IPS-18a (cell line): ENCODE data around the gene C1QTNF5.
A peak's percentile ranks its signal among the peaks of the same experiment; 100 is the strongest.

ENCODE experiments used
- H3K27ac ChIP-seq: one replicate; pipeline ENCODE4 v1.5.1; 2013; ENCODE audit warnings: low read length
- H3K27me3 ChIP-seq: one replicate; pipeline ENCODE4 v1.6.1; 2013; ENCODE audit warnings: mild to moderate bottlenecking, low read length; ENCODE audit not compliant: control insufficient read depth, insufficient read depth
- H3K36me3 ChIP-seq: one replicate; pipeline ENCODE4 v1.6.1; 2013; ENCODE audit warnings: low read depth, low read length; ENCODE audit not compliant: control insufficient read depth
- H3K4me1 ChIP-seq: one replicate; pipeline ENCODE4 v1.6.1; 2013; ENCODE audit warnings: low read depth, low read length; ENCODE audit not compliant: control insufficient read depth
- H3K4me3 ChIP-seq: one replicate; pipeline ENCODE4 v1.5.1; 2013; ENCODE audit warnings: low read length
- H3K9ac ChIP-seq: one replicate; pipeline ENCODE4 v1.6.1; 2013; ENCODE audit warnings: mild to moderate bottlenecking, low read length, moderate library complexity
- H3K9me3 ChIP-seq: one replicate; pipeline ENCODE4 v1.6.1; 2013; ENCODE audit warnings: low read depth, low read length; ENCODE audit not compliant: control insufficient read depth

The C1QTNF5 gene

DNA sequence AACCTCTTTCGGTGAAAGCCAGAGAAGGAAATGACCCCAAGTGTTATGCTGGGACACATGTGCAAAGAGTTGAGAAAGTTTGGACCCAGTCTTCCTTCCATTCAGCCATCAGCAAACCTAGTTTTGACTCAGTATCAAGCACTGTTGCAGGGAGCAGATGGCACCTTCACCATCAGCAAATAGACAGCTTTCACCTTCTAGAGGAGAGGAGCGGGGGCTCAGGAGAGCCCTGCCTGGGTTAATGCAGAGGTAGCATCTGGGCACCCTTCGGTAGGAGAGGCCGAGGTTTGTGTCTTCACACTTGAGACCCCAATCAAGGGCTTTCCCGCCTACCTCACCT, 22.0 kb upstream of the C1QTNF5 start:
- peaks cover 42% of the 10 kb centered on the region for H3K27me3 ChIP-seq
- no peak overlapping the region for H3K9ac ChIP-seq
- no peaks in the 10 kb centered on the region for H3K36me3 ChIP-seq
- H3K27ac ChIP-seq: no peak overlapping the region
- H3K4me3 ChIP-seq: no peak overlapping the region
- H3K9me3 ChIP-seq: no peaks in the 10 kb centered on the region
- peaks cover 22% of the 10 kb centered on the region for H3K4me1 ChIP-seq

DNA sequence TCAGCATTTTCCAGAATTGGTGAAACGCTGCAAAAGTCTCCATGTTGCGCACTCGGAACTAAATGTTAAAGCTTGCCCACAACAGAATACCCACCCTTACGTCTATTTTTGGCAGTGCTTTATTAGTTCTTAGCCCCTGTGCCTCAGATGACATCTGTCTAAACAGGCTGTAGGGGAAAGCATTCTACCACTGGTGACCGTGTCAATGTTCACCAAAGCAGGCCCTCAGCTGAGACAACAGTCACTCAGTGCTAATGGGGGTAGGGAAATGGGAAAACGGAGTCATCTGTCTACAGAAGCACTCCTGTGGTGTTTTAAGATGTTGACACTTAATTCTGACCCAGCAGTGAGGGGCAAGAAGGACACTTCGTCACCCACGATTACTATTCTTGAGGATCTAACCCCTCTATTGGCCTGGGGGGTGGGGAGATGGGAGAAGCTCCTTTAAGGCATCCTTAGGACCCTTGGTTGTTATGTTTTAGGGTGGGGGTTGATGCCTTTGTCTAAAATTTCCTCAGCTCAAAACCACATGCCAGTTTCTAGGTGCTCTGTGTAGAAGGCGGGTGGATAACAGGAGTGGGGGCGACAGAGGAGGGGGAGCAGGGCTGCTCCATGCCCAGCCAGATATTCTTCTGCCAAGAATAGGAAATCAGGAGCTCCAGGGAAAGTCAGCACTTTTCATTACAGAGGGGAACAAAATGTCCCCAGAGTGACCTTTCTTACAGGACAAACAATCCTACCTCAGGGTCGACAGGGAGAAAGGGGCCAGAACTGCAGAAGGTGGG, 21.4 kb upstream of the C1QTNF5 start:
- H3K9ac ChIP-seq: no peak overlapping the region
- no peaks in the 10 kb centered on the region for H3K36me3 ChIP-seq
- peaks cover 42% of the 10 kb centered on the region for H3K27me3 ChIP-seq
- peak overlapping the region; percentile 31 for H3K4me3 ChIP-seq
- H3K4me1 ChIP-seq: peaks cover 21% of the 10 kb centered on the region
- H3K9me3 ChIP-seq: no peaks in the 10 kb centered on the region
- no peak overlapping the region for H3K27ac ChIP-seq

DNA sequence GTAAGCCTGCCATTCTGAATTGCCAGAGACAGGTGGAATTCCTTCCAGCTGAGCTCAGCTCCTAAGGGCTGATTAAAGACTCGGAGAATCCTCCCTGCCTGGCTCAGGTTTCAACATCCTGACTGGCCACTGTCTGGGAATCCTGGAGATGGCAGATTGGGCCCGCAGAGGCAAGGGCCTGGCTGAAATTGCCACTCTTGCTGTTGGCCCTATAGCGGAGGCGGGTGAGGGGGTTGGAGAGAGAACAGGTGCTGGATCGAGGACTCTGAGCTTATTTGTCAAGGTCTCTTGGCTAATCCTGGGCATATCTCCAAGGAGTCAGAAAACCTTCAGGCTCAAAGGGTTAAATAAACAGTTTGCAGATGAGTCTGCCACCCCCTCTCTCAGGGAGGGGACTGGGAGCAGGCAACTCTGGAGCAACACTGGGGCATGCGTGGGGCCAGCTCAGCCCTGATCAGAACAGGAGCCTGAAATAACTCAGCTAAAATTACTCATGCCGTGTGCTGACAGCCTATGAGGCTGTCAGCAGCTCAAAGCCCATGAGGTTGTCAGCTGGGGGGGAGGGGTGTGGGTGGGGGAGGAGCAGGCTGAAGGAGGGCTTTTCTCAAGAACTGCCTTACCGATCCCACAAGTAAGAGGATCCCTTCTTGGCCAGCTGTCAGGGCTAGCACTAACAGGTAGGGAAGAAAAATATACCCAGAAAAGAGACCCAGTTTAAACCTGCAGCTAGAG, 20.5 kb upstream of the C1QTNF5 start:
- Histone ChIP-seq H3K9me3 (no peaks in the 10 kb centered on the region), H3K27ac (no peak overlapping the region), H3K4me1 (peaks cover 21% of the 10 kb centered on the region), H3K4me3 (peak overlapping the region; percentile 31), H3K9ac (no peak overlapping the region), H3K36me3 (no peaks in the 10 kb centered on the region), H3K27me3 (peaks cover 42% of the 10 kb centered on the region)

DNA sequence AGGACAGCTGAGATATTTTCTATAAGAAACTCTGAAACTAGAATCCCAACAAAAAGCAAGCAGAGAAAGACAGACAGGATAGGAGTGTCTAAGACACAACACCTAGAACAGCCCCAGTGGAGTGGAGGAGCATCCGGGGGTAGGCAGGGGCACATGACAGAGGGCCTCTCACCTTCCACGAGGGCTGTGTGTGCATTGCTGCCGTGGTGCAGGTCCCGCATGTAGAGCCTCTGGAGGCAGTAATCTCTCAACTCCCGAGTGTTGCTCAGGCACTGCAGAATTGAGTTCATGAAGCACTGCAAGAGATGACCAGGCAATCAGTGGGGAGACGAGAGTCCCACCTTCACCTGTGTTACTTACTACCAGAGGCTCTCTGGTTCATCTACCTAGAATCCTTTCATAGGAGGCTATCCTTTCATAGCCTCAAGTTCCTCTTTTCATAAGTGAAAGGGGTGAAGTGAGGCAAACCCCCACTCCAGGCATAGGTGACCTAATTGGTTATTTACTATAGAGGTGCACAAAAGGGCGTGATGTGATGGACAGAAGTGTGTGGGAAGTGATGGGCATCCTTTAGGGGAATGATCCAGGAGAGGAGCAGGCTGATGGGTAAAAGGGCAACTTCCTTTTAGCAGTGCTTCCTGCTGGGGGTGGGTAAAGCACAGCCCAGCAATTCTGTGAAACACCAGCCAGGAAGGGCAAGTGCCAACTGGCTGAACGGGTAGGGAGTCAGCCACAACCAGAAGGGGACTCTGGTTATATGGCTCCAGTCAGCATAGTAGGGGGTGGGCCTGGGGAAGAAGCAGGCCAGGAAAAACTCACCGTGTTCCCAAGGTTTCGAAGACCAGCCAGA, 18.9 kb upstream of the C1QTNF5 start:
- H3K27ac ChIP-seq: no peak overlapping the region
- peaks cover 29% of the 10 kb centered on the region for H3K4me1 ChIP-seq
- no peak overlapping the region for H3K9ac ChIP-seq
- H3K4me3 ChIP-seq: no peak overlapping the region
- no peaks in the 10 kb centered on the region for H3K36me3 ChIP-seq
- H3K27me3 ChIP-seq: peaks cover 43% of the 10 kb centered on the region
- H3K9me3 ChIP-seq: no peaks in the 10 kb centered on the region

DNA sequence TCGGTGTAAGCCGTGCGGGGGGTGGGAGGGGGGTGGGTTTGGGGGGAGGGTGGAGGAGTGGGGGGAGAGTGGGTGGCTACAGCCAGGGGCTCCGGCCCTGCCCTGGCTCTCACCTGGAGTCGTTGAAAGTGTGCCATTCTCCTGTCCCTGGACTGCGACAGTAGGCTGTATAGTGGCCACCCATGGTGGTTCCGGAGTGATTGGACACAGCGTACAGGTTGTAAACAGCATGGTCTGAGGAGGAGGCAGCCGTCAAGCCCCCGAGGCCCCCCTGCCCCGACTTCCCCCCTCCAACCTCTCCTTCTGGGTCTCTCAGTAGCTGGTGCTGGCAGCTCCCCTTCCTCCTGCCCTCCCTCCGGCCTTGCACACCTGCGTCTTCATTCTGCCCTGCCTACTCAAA, 16.4 kb upstream of the C1QTNF5 start:
- Histone ChIP-seq H3K9ac (no peak overlapping the region), H3K27ac (no peak overlapping the region), H3K27me3 (peaks cover 19% of the 10 kb centered on the region), H3K4me1 (peaks cover 24% of the 10 kb centered on the region), H3K4me3 (no peak overlapping the region), H3K9me3 (no peaks in the 10 kb centered on the region), H3K36me3 (no peaks in the 10 kb centered on the region)

DNA sequence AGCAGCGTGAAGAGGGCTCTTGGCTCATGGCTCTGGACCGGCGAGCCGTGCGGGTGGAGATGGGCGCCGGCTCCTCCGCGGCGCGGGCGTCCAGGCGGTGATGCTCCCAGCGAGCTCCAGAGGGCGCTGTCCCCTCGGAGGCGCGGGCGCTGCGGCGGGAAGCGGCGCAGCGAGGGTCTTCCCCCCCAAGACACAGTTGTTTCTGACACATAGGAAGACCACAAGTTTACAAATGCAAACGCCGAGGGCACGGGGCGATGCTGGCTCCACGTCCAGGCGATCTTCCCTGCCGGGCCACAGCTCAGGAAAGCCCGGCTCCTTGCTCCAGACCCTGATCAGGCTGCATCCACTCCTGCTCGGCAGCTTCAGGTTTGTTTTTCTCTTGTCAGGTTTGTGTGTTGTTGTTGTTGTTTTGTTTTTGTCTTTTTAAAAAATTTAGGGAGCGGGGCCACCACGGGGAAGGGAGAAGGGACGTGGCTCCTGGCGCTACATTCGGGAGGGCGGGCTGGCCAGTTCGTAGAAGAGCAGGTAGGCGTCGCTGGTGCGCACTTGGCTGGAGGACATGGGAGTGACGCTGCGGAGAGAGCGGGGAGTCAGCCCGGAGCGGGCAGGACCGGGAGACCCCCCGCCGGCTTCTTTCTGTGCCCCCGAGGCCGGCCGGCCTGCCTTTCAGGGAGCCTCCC, 15.8 kb upstream of the C1QTNF5 start:
- peak overlapping the region; percentile 63 for H3K27ac ChIP-seq
- no peak overlapping the region for H3K9ac ChIP-seq
- no peaks in the 10 kb centered on the region for H3K36me3 ChIP-seq
- peaks cover 13% of the 10 kb centered on the region for H3K27me3 ChIP-seq
- H3K9me3 ChIP-seq: no peaks in the 10 kb centered on the region
- peaks cover 18% of the 10 kb centered on the region for H3K4me1 ChIP-seq
- peak overlapping the region; percentile 75 for H3K4me3 ChIP-seq

DNA sequence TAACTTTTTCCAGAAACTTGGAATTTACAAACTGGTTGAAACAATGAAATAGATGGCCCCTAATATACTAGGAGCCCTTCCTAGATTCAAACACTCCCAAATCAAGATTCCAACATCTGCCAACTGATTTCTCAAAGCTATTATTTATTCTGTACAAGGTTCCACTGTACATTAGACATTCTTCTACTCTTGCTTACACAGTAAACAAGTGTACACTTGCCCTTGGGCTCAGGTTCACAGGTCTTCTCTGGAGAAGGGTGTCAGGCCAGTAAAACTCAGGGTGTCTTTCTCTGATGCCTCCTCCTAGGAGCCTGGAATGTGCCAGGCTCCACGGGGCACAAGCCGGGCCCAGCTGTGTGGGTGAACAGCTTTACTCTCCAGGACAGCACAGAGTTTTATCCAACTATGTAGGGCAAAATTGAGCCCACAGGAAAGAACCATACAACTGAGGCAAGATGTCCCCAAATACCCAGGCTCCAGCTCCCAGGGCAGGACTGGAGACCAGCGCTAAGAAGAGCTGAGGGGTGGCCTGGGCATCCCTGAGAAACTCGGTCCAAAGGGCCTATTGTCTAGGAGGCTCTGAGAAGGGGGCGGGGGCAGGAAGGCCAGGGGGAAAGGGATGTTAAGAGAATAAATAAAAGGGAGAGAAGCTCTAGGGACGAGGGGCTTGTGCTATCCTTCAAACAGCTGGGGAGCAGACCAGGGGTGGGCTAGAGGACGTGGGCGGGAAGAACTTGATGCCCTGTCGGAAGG, 14.6 kb upstream of the C1QTNF5 start:
- Histone ChIP-seq H3K27me3 (peaks cover 12% of the 10 kb centered on the region), H3K4me3 (no peak overlapping the region), H3K4me1 (peaks cover 8% of the 10 kb centered on the region), H3K36me3 (no peaks in the 10 kb centered on the region), H3K9ac (no peak overlapping the region), H3K9me3 (no peaks in the 10 kb centered on the region), H3K27ac (no peak overlapping the region)

DNA sequence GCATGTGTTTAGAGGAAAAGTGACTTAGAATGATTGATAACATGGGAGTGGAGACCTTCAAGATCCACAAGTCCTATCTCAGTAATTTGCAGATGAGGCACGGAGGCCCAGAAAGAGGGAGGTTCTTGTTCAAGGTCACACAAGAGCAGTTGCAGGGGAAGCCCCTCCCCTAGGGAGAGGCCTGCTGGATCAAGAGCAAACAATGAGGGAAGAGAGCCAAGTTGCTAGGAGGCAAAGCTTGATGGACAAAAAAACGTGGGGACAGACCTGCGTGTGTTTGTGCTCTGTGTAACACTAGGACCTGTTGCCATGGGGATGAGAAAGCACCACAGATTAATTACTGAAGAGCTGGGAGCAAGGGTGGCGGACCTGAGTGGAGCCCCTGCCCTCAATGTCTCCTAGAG, 12.2 kb upstream of the C1QTNF5 start:
- H3K27ac ChIP-seq: no peak overlapping the region
- H3K4me1 ChIP-seq: peaks cover 8% of the 10 kb centered on the region
- H3K27me3 ChIP-seq: peaks cover 12% of the 10 kb centered on the region
- H3K4me3 ChIP-seq: no peak overlapping the region
- H3K9me3 ChIP-seq: no peaks in the 10 kb centered on the region
- no peaks in the 10 kb centered on the region for H3K36me3 ChIP-seq
- no peak overlapping the region for H3K9ac ChIP-seq

DNA sequence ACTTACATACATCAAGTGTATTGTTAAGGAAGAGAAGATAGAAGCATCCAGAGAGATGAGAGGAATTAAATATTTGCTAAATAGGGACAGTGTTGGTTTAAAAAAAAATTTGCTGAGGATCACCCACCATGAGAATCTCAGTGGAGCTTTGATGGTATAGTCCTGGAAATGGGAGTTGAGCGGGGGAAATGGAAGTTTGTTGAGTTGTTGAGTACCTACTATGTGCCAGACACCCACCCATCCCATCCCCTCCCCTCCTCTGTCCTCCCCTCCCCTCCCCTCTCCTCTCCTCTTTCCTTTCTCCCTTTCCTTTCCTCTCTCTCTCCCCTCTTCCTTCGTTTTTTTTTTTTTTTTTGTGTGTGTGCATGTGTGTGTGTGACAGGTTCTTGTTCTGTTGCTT, 10.5 kb upstream of the C1QTNF5 start:
- no peak overlapping the region for H3K9ac ChIP-seq
- peaks cover 8% of the 10 kb centered on the region for H3K4me1 ChIP-seq
- peaks cover 12% of the 10 kb centered on the region for H3K27me3 ChIP-seq
- H3K9me3 ChIP-seq: no peaks in the 10 kb centered on the region
- H3K36me3 ChIP-seq: no peaks in the 10 kb centered on the region
- H3K4me3 ChIP-seq: no peak overlapping the region
- no peak overlapping the region for H3K27ac ChIP-seq

DNA sequence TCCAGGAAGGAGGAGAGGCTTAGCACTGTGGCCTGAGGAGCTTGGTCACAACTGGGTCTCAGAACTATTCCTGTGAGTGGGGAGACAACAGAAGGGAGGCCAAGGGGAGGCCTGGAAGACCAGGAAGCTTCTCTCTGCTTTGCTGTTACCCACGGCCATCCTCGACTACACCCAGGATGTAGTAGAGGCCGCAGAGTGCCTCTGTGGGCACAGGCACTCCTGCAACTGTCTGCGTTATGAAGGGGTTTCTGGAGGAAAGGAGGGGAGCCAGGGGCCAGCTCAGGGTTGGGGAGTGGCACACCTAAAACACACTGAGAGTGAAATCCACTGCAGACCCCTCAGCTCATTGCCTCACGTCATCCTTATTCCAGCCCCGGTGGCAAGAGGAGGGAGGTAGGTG, 9.6 kb upstream of the C1QTNF5 start:
- no peak overlapping the region for H3K9ac ChIP-seq
- H3K36me3 ChIP-seq: no peaks in the 10 kb centered on the region
- no peak overlapping the region for H3K4me3 ChIP-seq
- H3K27me3 ChIP-seq: peaks cover 3% of the 10 kb centered on the region
- H3K27ac ChIP-seq: no peak overlapping the region
- no peaks in the 10 kb centered on the region for H3K4me1 ChIP-seq
- H3K9me3 ChIP-seq: no peaks in the 10 kb centered on the region
